ENCODE measurements around the gene IL34.

The IL34 gene

GRCh38 chr16:70647441-70648359 is 1.3 kb downstream of the IL34 start:
- Histone ChIP-seq H3K27ac (ENCODE audit: low read length) (no peak overlapping the region), H2AFZ (ENCODE audit: low read length) (no peak overlapping the region), H3F3A (ENCODE audit: insufficient read depth, low read length) (no peaks in the 10 kb centered on the region), H3K27me3 (replicated peaks; ENCODE audit: insufficient read depth, low read length) (no peaks in the 10 kb centered on the region), H3K79me2 (ENCODE audit: low read length) (no peaks in the 10 kb centered on the region), H4K20me1 (ENCODE audit: insufficient read depth, low read length) (no peaks in the 10 kb centered on the region), H3K4me3 (ENCODE audit: low read length) (no peak overlapping the region), H3K36me3 (replicated peaks; ENCODE audit: insufficient read depth, low read length) (no peaks in the 10 kb centered on the region), H3K4me2 (ENCODE audit: low read depth, low read length) (no peak overlapping the region), H3K4me1 (ENCODE audit: low read length) (no peaks in the 10 kb centered on the region), H3K9me3 (replicated peaks; ENCODE audit: insufficient read depth, low read length) (no peaks in the 10 kb centered on the region), H3K9me2 (replicated peaks; ENCODE audit: insufficient read depth, low read length) (no peaks in the 10 kb centered on the region), H3K9ac (ENCODE audit: low read length) (no peak overlapping the region)
- no peak for DNase-seq
- TF ChIP-seq EZH2 (optimal IDR thresholded peaks at IDR 0.05; ENCODE audit: low read depth, low read length) (no peak), CTCF (IDR thresholded peaks at IDR 0.05; ENCODE audit: low read length) (no peak), EZH2phosphoT487 (IDR thresholded peaks at IDR 0.05; ENCODE audit: low read length) (no peak)

- H2AFZ ChIP-seq (ENCODE audit: low read length): no peak overlapping the region
- no peak overlapping the region for H3K27ac ChIP-seq (ENCODE audit: low read length)
- TF ChIP-seq CTCF (IDR thresholded peaks at IDR 0.05; ENCODE audit: low read length): no peak
- TF ChIP-seq EZH2phosphoT487 (IDR thresholded peaks at IDR 0.05; ENCODE audit: low read length): no peak
- no peak for TF ChIP-seq EZH2 (optimal IDR thresholded peaks at IDR 0.05; ENCODE audit: low read depth, low read length)
Observed at GRCh38 chr16:70648606-70649005, 2.2 kb downstream of the IL34 start.

GRCh38 chr16:70649300-70649699 is 2.9 kb downstream of the IL34 start:
- Histone ChIP-seq H3K36me3 (replicated peaks; ENCODE audit: insufficient read depth, low read length) (no peaks in the 10 kb centered on the region), H3K79me2 (ENCODE audit: low read length) (no peaks in the 10 kb centered on the region), H2AFZ (ENCODE audit: low read length) (no peak overlapping the region), H3K4me2 (ENCODE audit: low read depth, low read length) (no peak overlapping the region), H3F3A (ENCODE audit: insufficient read depth, low read length) (no peaks in the 10 kb centered on the region), H3K9ac (ENCODE audit: low read length) (no peak overlapping the region), H3K4me3 (ENCODE audit: low read length) (no peak overlapping the region), H4K20me1 (ENCODE audit: insufficient read depth, low read length) (no peaks in the 10 kb centered on the region), H3K9me2 (replicated peaks; ENCODE audit: insufficient read depth, low read length) (no peaks in the 10 kb centered on the region), H3K9me3 (replicated peaks; ENCODE audit: insufficient read depth, low read length) (no peaks in the 10 kb centered on the region), H3K4me1 (ENCODE audit: low read length) (no peaks in the 10 kb centered on the region), H3K27ac (ENCODE audit: low read length) (no peak overlapping the region), H3K27me3 (replicated peaks; ENCODE audit: insufficient read depth, low read length) (no peaks in the 10 kb centered on the region)
- no peak for TF ChIP-seq EZH2 (optimal IDR thresholded peaks at IDR 0.05; ENCODE audit: low read depth, low read length)
- TF ChIP-seq CTCF (IDR thresholded peaks at IDR 0.05; ENCODE audit: low read length): no peak
- no peak for TF ChIP-seq EZH2phosphoT487 (IDR thresholded peaks at IDR 0.05; ENCODE audit: low read length)
- no peak for DNase-seq

More at GRCh38 chr16:70648606-70649005, 2.2 kb downstream of the IL34 start:
- no peaks in the 10 kb centered on the region for H3F3A ChIP-seq (ENCODE audit: insufficient read depth, low read length)
- no peaks in the 10 kb centered on the region for H4K20me1 ChIP-seq (ENCODE audit: insufficient read depth, low read length)
- H3K9me3 ChIP-seq (replicated peaks; ENCODE audit: insufficient read depth, low read length): no peaks in the 10 kb centered on the region
- H3K4me3 ChIP-seq (ENCODE audit: low read length): no peak overlapping the region
- H3K79me2 ChIP-seq (ENCODE audit: low read length): no peaks in the 10 kb centered on the region
- H3K27me3 ChIP-seq (replicated peaks; ENCODE audit: insufficient read depth, low read length): no peaks in the 10 kb centered on the region
- no peak for DNase-seq
- H3K4me1 ChIP-seq (ENCODE audit: low read length): no peaks in the 10 kb centered on the region
- no peaks in the 10 kb centered on the region for H3K9me2 ChIP-seq (replicated peaks; ENCODE audit: insufficient read depth, low read length)
- no peak overlapping the region for H3K4me2 ChIP-seq (ENCODE audit: low read depth, low read length)
- H3K9ac ChIP-seq (ENCODE audit: low read length): no peak overlapping the region
- H3K36me3 ChIP-seq (replicated peaks; ENCODE audit: insufficient read depth, low read length): no peaks in the 10 kb centered on the region
